KMS-11 (cell line): ENCODE measurements around the gene VAMP8.
"Not testable (repeated sequence)": the region's sequence is repeated elsewhere in the genome, so short reads cannot be mapped to it uniquely, and the experiment has no call there.

ENCODE experiments used
- H2AFZ ChIP-seq: fragments of 200-600 bp; sonication (generic); 2 replicates; pipeline ENCODE4 v1.6.1; 2016; ENCODE audit warnings: antibody characterized with exemption, mixed run types, low read depth
- H3K27ac ChIP-seq: fragments of 200-600 bp; sonication (generic); 2 replicates; pipeline ENCODE4 v1.6.1; 2016; ENCODE audit warnings: mild to moderate bottlenecking, mixed run types
- H3K27me3 ChIP-seq: fragments of 200-600 bp; sonication (generic); 2 replicates; pipeline ENCODE4 v1.6.1; 2017; ENCODE audit warnings: mild to moderate bottlenecking, low read depth, mixed run types, moderate library complexity; ENCODE audit not compliant: insufficient read depth
- H3K36me3 ChIP-seq: fragments of 200-600 bp; sonication (generic); 2 replicates; pipeline ENCODE4 v1.6.1; 2017; ENCODE audit warnings: mild to moderate bottlenecking, mixed run types; ENCODE audit not compliant: insufficient read depth
- H3K4me1 ChIP-seq: fragments of 200-600 bp; sonication (generic); 2 replicates; pipeline ENCODE4 v1.6.1; 2016; ENCODE audit warnings: mild to moderate bottlenecking, low read depth, mixed run types; ENCODE audit not compliant: poor library complexity, severe bottlenecking
- H3K4me2 ChIP-seq: fragments of 200-600 bp; sonication (generic); 2 replicates; pipeline ENCODE4 v1.7.0; 2016; ENCODE audit warnings: mild to moderate bottlenecking, mixed run types
- H3K4me3 ChIP-seq: fragments of 200-600 bp; sonication (generic); IDR thresholded peaks from 2 replicates; pipeline ENCODE4 v1.6.1; 2017; ENCODE audit warnings: low read depth, low read length, mixed read lengths; ENCODE audit not compliant: insufficient read depth
- H3K79me2 ChIP-seq: fragments of 200-600 bp; sonication (generic); 2 replicates; pipeline ENCODE4 v1.6.1; 2016; ENCODE audit warnings: low read depth, mixed run types; ENCODE audit not compliant: insufficient read depth
- H3K9ac ChIP-seq: fragments of 200-600 bp; sonication (generic); 2 replicates; pipeline ENCODE4 v1.6.1; 2016; ENCODE audit warnings: mild to moderate bottlenecking, mixed run types
- H4K20me1 ChIP-seq: fragments of 200-600 bp; sonication (generic); 2 replicates; pipeline ENCODE4 v1.6.1; 2016; ENCODE audit warnings: mild to moderate bottlenecking, mixed run types; ENCODE audit not compliant: insufficient read depth
- CTCF ChIP-seq: fragments of 200-600 bp; sonication (generic); conservative IDR thresholded peaks from 2 replicates; pipeline ENCODE4 v1.6.1; 2017; ENCODE audit warnings: low read depth, mild to moderate bottlenecking, antibody characterized with exemption, low read length, moderate library complexity, mixed read lengths

VAMP8 gene

GRCh38 chr2:85589181-85589580 lies 11.8 kb downstream of the VAMP8 start:
- Histone ChIP-seq H3K27me3 (no peaks in the 10 kb centered on the region), H2AFZ (no peak overlapping the region), H4K20me1 (no peaks in the 10 kb centered on the region), H3K79me2 (no peaks in the 10 kb centered on the region), H3K4me1 (no peaks in the 10 kb centered on the region), H3K36me3 (no peaks in the 10 kb centered on the region), H3K4me3 (no peak overlapping the region), H3K9ac (no peak overlapping the region), H3K4me2 (no peak overlapping the region), H3K27ac (no peak overlapping the region)
- no peak for TF ChIP-seq CTCF

GRCh38 chr2:85589982-85590791 lies 12.8 kb downstream of the VAMP8 start:
- no peak overlapping the region for H3K27ac ChIP-seq
- H3K9ac ChIP-seq: no peak overlapping the region
- H3K36me3 ChIP-seq: no peaks in the 10 kb centered on the region
- no peak overlapping the region for H3K4me2 ChIP-seq
- H4K20me1 ChIP-seq: no peaks in the 10 kb centered on the region
- H3K27me3 ChIP-seq: no peaks in the 10 kb centered on the region
- no peaks in the 10 kb centered on the region for H3K79me2 ChIP-seq
- no peak overlapping the region for H2AFZ ChIP-seq
- H3K4me3 ChIP-seq: no peak overlapping the region
- TF ChIP-seq CTCF: no peak
- peaks cover 7% of the 10 kb centered on the region for H3K4me1 ChIP-seq

- Histone ChIP-seq H3K4me2 (no peak overlapping the region), H3K79me2 (peaks cover 4% of the 10 kb centered on the region; the same call in 1 of the 2 replicates), H3K4me1 (peaks cover 7% of the 10 kb centered on the region), H2AFZ (no peak overlapping the region), H3K9ac (no peak overlapping the region), H3K36me3 (no peaks in the 10 kb centered on the region), H4K20me1 (no peaks in the 10 kb centered on the region), H3K4me3 (no peak overlapping the region), H3K27ac (no peak overlapping the region), H3K27me3 (no peaks in the 10 kb centered on the region)
- no peak for TF ChIP-seq CTCF
These were observed 13.6 kb downstream of the VAMP8 start for GRCh38 chr2:85590950-85591349.

- Histone ChIP-seq H3K27ac (no peak overlapping the region), H3K4me2 (no peak overlapping the region), H3K9ac (no peak overlapping the region), H4K20me1 (no peaks in the 10 kb centered on the region), H3K36me3 (no peaks in the 10 kb centered on the region), H3K79me2 (peaks cover 10% of the 10 kb centered on the region; the same call in 1 of the 2 replicates), H3K27me3 (no peaks in the 10 kb centered on the region), H3K4me3 (no peak overlapping the region), H3K4me1 (peaks cover 12% of the 10 kb centered on the region), H2AFZ (no peak overlapping the region)
- TF ChIP-seq CTCF: no peak
These were observed 14.2 kb downstream of the VAMP8 start for GRCh38 chr2:85591563-85591962.

- not testable (repeated sequence) for H3K36me3 ChIP-seq, H3K4me2 ChIP-seq, H2AFZ ChIP-seq, H3K9ac ChIP-seq, H3K27me3 ChIP-seq, H4K20me1 ChIP-seq, H3K4me3 ChIP-seq, H3K27ac ChIP-seq
- peaks cover 17% of the 10 kb centered on the region for H3K4me1 ChIP-seq
- H3K79me2 ChIP-seq: peaks cover 16% of the 10 kb centered on the region; the same call in 1 of the 2 replicates
These were observed 14.9 kb downstream of the VAMP8 start for GRCh38 chr2:85592299-85592698.
